Esophagus muscularis mucosa (tissue), 4 donors: Measurements from ENCODE around the gene PHF21A. TPM values are rescaled to one million over a fixed set of nuclear protein-coding genes. Genes with fewer than 3 reads are reported as not detected.

Experiments used
- DNase-seq: peaks from one replicate; pipeline ENCODE4 v3.0.0-alpha.2; 2017; ENCODE audit errors: extremely low spot score
- H3K27ac ChIP-seq, 4 donors: fragments of 200-600 bp; sonication (generic); replicated peaks in 1 of 4; 1 replicate in 3 of 4; 2 replicates in 1 of 4; pipeline ENCODE4 v1.5.1; 2016 to 2019; ENCODE audit warnings: mild to moderate bottlenecking in 1 of 4
- H3K27me3 ChIP-seq, 4 donors: fragments of 200-600 bp; sonication (generic); one replicate each; pipeline versions ENCODE4 v1.5.1 to v1.6.0; 2016 to 2019
- H3K36me3 ChIP-seq, 4 donors: fragments of 200-600 bp; sonication (generic); one replicate each; pipeline ENCODE4 v1.5.1; 2016 to 2019
- H3K4me1 ChIP-seq, 4 donors: fragments of 200-600 bp; sonication (generic); one replicate each; pipeline ENCODE4 v1.5.1; 2016 to 2019
- H3K4me3 ChIP-seq, 4 donors: fragments of 200-600 bp; sonication (generic); 1 replicate in 2 of 4; 2 replicates in 2 of 4; pipeline ENCODE4 v1.5.1; 2016 to 2019; ENCODE audit warnings: mild to moderate bottlenecking in 4 of 4, moderate library complexity in 1 of 4
- H3K9me3 ChIP-seq, 4 donors: fragments of 200-600 bp; sonication (generic); 1 replicate in 3 of 4; 2 replicates in 1 of 4; pipeline ENCODE4 v1.5.1; 2016 to 2019
- EP300 ChIP-seq: sonication (generic); formaldehyde crosslinking; IDR thresholded peaks from one replicate; pipeline ENCODE4 v1.6.1; 2017; ENCODE audit warnings: antibody characterized with exemption
- POLR2A ChIP-seq: fragments of 450-650 bp; IDR thresholded peaks from one replicate; pipeline ENCODE4 v1.6.1; 2017; ENCODE audit warnings: antibody characterized with exemption, moderate library complexity, mild to moderate bottlenecking, low read depth
- POLR2AphosphoS5 ChIP-seq, 2 donors: sonication (generic); formaldehyde crosslinking; IDR thresholded peaks; one replicate each; pipeline ENCODE4 v1.6.1; 2017; ENCODE audit warnings: antibody characterized with exemption in 2 of 2
- WGBS: methylation state at CpG from one replicate; pipeline ENCODE4 v1.1.5; 2018; 5-methylcytosine and 5-hydroxymethylcytosine counted together
- intact Hi-C: fragments of 100-400 bp; cut with DNase I; formaldehyde crosslinking; loops from one replicate; pipeline ENCODE4 v1.15.1; 2023
- total RNA-seq, 4 donors: library from RNA; depleted of rRNA; stranded (reverse); fragments of >200 nt; gene quantifications; one replicate each; pipeline versions ENCODE4 v1.1.0 to v1.2.1, GENCODE V29; 2016
- TF ChIP-seq, protein P1 (sequence below), 3 experiments: fragments of 200-600 bp in 2 of 3; fragments of 450-650 bp in 1 of 3; sonication (generic) in 2 of 3; IDR thresholded peaks; one replicate each; pipeline ENCODE4 v1.5.1; 2017 to 2019; ENCODE audit warnings: antibody characterized with exemption in 3 of 3, mild to moderate bottlenecking in 2 of 3, moderate library complexity in 1 of 3

Gene PHF21A
- total RNA-seq, 4 donors from 2014 or later = 31.8 to 47.8 (median 36.1) TPM

DNA sequence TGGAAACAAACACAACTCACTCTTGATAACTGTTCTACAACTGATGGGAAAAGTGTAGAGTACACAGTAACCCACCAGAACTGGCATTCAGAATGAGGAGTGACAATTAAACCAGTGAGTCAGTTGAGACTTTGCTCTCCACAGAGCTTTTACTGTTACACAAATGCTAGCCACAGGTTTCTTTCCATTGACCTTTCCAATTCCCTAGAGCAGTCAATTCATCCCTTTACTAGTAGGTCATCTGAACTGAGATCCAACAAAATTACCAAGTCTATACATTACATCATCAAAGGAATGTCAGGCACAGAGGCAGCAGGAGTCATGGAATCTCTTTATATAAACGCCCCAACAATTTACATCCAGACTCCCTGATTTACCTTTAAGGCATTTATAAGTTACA, 65.9 kb downstream of the PHF21A start:
- no peak overlapping the region for H3K27ac ChIP-seq
- 0% methylated on average over 1 of the region's 1 CpG for WGBS
- H3K36me3 ChIP-seq = no peaks in the 10 kb centered on the region
- TF ChIP-seq, protein P1, sequence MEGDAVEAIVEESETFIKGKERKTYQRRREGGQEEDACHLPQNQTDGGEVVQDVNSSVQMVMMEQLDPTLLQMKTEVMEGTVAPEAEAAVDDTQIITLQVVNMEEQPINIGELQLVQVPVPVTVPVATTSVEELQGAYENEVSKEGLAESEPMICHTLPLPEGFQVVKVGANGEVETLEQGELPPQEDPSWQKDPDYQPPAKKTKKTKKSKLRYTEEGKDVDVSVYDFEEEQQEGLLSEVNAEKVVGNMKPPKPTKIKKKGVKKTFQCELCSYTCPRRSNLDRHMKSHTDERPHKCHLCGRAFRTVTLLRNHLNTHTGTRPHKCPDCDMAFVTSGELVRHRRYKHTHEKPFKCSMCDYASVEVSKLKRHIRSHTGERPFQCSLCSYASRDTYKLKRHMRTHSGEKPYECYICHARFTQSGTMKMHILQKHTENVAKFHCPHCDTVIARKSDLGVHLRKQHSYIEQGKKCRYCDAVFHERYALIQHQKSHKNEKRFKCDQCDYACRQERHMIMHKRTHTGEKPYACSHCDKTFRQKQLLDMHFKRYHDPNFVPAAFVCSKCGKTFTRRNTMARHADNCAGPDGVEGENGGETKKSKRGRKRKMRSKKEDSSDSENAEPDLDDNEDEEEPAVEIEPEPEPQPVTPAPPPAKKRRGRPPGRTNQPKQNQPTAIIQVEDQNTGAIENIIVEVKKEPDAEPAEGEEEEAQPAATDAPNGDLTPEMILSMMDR (IDR thresholded peaks at IDR 0.05) = no peak
- TF ChIP-seq POLR2AphosphoS5 (IDR thresholded peaks at IDR 0.05) = no peak
- TF ChIP-seq EP300 = no peak
- TF ChIP-seq POLR2A = no peak
- no peak for DNase-seq
- H3K4me3 ChIP-seq = no peak overlapping the region
- H3K27me3 ChIP-seq = no peaks in the 10 kb centered on the region
- peaks cover 8 to 25% (median 18%) of the 10 kb centered on the region in 4 donors for H3K4me1 ChIP-seq
- intact Hi-C loops = loop anchor here (10.0 kb wide), 1 partner anchor 49 kb away; no protein-coding TSS in a partner anchor
- no peaks in the 10 kb centered on the region for H3K9me3 ChIP-seq

DNA sequence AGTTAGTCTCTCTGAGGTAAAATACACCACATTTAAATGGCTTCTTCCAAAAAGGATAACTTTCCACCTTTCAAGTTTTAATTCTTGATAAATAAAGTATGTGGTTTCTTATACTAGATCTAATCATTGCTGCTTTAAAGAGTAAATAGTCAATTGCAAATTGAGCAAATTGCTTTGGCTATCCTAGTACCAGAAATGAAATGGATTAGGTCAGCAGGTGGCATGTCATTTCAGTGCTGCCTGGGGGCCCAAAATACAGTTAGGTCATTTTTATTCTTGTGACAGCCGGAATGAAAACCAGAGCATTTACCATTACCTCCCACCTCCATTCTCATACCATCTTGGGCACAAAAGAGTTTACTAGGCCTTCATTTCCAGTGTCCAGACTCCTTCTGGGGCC, 70.2 kb downstream of the PHF21A start:
- H3K36me3 ChIP-seq = no peaks in the 10 kb centered on the region
- no peaks in the 10 kb centered on the region for H3K9me3 ChIP-seq
- intact Hi-C loops = loop anchor here (10.0 kb wide), 1 partner anchor 54 kb away; no protein-coding TSS in a partner anchor
- no peak for DNase-seq
- TF ChIP-seq POLR2AphosphoS5 (IDR thresholded peaks at IDR 0.05) (no peak), EP300 (no peak), POLR2A (no peak)
- TF ChIP-seq, protein P1 (IDR thresholded peaks at IDR 0.05) = no peak
- 88% methylated on average over 1 of the region's 1 CpG for WGBS
- no peak overlapping the region for H3K4me3 ChIP-seq
- H3K27ac ChIP-seq = no peak overlapping the region
- no peaks in the 10 kb centered on the region for H3K27me3 ChIP-seq
- peaks cover 22 to 39% (median 33%) of the 10 kb centered on the region in 4 donors for H3K4me1 ChIP-seq

DNA sequence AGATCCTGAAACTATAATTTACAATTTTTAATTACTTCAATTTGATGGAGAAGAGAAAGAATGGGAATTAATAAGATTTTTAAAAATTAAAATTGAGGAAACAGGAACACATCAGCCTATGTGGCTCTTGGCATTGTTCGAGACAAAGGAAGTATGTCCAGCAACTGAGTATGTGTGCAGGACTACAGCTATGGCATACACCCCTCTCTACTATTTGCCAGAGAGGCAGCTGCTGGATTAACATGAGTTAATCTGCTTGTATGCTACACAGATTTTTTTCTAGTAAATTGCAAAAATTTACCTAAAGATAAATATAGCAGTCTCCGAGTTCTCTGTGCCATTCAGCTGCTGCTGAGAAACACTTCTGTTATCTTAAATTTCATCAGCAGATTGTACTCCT, 70.6 kb downstream of the PHF21A start:
- intact Hi-C loops = loop anchor here (10.0 kb wide), 1 partner anchor 54 kb away; no protein-coding TSS in a partner anchor
- 20% methylated on average over 2 of the region's 2 CpGs for WGBS
- H3K4me1 ChIP-seq = peaks cover 22 to 40% (median 36%) of the 10 kb centered on the region in 4 donors

DNA sequence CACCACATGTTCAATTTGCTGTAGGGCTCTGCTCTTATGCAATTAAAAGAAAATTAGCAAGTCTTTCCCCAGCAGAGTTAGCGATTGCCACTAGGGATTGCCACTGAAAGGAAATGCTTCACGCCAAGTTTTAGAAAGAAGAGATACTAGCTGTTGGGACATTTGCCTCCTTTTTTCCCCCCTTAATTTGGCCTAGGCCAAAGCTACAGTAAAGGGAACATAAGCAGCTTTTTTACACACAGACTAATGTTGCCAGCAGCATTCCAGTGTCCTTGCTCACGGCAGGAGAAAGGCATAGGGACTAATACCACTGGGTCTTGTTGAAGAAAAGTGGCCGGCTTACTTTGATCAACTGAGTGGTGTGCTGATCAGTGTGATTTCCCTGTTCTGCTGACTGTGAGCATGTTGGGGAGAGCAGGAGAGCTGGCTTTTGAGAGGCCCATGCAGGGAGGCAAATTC, 71.2 kb downstream of the PHF21A start:
- Histone ChIP-seq H3K36me3 (no peaks in the 10 kb centered on the region), H3K4me3 (no peak overlapping the region), H3K9me3 (no peaks in the 10 kb centered on the region), H3K4me1 (peaks cover 22 to 42% (median 36%) of the 10 kb centered on the region in 4 donors), H3K27me3 (no peaks in the 10 kb centered on the region), H3K27ac (peak overlapping the region in 3 of 4 donors; percentile 16 to 52 (median 26))
- TF ChIP-seq EP300 (no peak), POLR2A (no peak), POLR2AphosphoS5 (IDR thresholded peaks at IDR 0.05) (no peak)
- TF ChIP-seq, protein P1 (IDR thresholded peaks at IDR 0.05) = no peak
- no peak for DNase-seq
- intact Hi-C loops = loop anchor here (10.0 kb wide), 1 partner anchor 55 kb away; no protein-coding TSS in a partner anchor
- WGBS = 16% methylated on average over 4 of the region's 4 CpGs

More for the DNA sequence above, 70.6 kb downstream of the PHF21A start:
- Histone ChIP-seq H3K9me3 (no peaks in the 10 kb centered on the region), H3K27me3 (no peaks in the 10 kb centered on the region), H3K36me3 (no peaks in the 10 kb centered on the region), H3K27ac (peak overlapping the region in 2 of 4 donors; percentile 26 to 52), H3K4me3 (no peak overlapping the region)
- DNase-seq = no peak
- no peak for TF ChIP-seq POLR2AphosphoS5 (IDR thresholded peaks at IDR 0.05)
- no peak for TF ChIP-seq POLR2A
- no peak for TF ChIP-seq EP300
- TF ChIP-seq, protein P1 (IDR thresholded peaks at IDR 0.05) = no peak
